SU-DHL-6 (cell line): Measurements from ENCODE around the gene CXCR3.

ENCODE experiments used
- EZH2phosphoT487 ChIP-seq: fragments of 200-600 bp; sonication (generic), shearing (Covaris generic); conservative IDR thresholded peaks from 2 replicates; pipeline ENCODE4 v1.6.1; 2018; ENCODE audit warnings: mild to moderate bottlenecking, antibody characterized with exemption, low read length, moderate library complexity, mixed read lengths
- TF ChIP-seq, protein P1 (sequence below): fragments of 200-600 bp; sonication (generic); IDR thresholded peaks from one replicate; pipeline ENCODE4 v1.5.1; 2017; ENCODE audit warnings: antibody characterized with exemption, mild to moderate bottlenecking, low read length, moderate library complexity; ENCODE audit not compliant: insufficient read depth, poor library complexity, severe bottlenecking

DNA sequence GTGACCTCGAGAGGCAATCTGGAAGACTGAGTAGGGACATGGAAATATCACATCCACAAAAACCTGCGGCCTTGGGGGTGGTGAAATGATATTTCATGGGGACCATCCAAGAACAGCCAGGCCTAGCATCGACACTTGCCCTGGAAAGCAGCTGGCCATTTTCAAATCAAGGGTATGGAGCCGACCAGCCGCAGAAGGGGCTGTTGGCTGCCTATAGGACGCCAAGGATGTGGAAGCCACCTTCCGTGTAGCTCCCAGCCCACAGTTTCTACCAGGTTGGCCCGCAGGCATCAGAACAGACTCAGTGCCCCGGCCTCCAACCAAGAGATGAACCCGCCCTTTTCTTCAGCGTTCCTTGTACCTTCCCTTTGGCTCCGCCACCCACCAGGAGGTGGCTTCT, 43.6 kb upstream of the CXCR3 start:
- TF ChIP-seq, protein P1, sequence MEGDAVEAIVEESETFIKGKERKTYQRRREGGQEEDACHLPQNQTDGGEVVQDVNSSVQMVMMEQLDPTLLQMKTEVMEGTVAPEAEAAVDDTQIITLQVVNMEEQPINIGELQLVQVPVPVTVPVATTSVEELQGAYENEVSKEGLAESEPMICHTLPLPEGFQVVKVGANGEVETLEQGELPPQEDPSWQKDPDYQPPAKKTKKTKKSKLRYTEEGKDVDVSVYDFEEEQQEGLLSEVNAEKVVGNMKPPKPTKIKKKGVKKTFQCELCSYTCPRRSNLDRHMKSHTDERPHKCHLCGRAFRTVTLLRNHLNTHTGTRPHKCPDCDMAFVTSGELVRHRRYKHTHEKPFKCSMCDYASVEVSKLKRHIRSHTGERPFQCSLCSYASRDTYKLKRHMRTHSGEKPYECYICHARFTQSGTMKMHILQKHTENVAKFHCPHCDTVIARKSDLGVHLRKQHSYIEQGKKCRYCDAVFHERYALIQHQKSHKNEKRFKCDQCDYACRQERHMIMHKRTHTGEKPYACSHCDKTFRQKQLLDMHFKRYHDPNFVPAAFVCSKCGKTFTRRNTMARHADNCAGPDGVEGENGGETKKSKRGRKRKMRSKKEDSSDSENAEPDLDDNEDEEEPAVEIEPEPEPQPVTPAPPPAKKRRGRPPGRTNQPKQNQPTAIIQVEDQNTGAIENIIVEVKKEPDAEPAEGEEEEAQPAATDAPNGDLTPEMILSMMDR: no peak
- TF ChIP-seq EZH2phosphoT487: no peak
